Measurements from ENCODE around the gene ZBTB37. TPM values are rescaled to one million over a fixed set of nuclear protein-coding genes. Genes with fewer than 3 reads are reported as not detected.

Gene ZBTB37
- total RNA-seq, 6 donors from 2014 or later: 5.3 to 17.8 (median 12.0) TPM

DNA sequence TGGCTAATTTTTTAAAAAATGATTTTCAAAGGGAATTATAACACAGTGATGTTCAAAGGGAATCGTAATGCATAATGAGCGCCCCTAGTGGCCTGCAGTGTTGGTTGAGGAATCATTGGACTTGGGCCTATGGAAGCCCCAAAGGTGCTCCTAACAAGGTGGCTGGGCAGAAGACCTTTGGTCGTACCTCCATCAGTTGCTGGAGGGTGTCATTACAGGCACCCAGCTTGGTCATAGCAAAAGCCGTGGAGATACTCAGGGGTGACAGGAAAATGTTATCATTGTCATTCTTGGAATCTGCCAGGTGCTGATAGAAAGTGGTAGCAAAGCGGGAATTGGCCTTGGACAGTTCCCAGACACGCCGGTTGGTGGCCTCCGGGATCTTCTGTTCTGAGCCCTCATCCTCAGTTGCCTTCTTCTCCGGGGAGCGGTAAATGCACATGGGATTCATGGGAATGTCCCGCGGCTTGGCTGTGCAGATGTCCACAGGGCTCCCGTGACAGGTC is 46.2 kb downstream of the ZBTB37 start:
- no peaks in the 10 kb centered on the region for H3K36me3 ChIP-seq
- 85 to 91% methylated on average over 10 to 13 of the region's 13 CpGs for WGBS, 2 donors
- H3K9me3 ChIP-seq: no peaks in the 10 kb centered on the region
- peaks cover 0 to 4% (median 0%) of the 10 kb centered on the region in 4 donors for H3K4me1 ChIP-seq
- TF ChIP-seq, protein P1, sequence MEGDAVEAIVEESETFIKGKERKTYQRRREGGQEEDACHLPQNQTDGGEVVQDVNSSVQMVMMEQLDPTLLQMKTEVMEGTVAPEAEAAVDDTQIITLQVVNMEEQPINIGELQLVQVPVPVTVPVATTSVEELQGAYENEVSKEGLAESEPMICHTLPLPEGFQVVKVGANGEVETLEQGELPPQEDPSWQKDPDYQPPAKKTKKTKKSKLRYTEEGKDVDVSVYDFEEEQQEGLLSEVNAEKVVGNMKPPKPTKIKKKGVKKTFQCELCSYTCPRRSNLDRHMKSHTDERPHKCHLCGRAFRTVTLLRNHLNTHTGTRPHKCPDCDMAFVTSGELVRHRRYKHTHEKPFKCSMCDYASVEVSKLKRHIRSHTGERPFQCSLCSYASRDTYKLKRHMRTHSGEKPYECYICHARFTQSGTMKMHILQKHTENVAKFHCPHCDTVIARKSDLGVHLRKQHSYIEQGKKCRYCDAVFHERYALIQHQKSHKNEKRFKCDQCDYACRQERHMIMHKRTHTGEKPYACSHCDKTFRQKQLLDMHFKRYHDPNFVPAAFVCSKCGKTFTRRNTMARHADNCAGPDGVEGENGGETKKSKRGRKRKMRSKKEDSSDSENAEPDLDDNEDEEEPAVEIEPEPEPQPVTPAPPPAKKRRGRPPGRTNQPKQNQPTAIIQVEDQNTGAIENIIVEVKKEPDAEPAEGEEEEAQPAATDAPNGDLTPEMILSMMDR (IDR thresholded peaks at IDR 0.05): peak in 5 of 6 experiments; percentile 11 to 27 (median 23)
- no peak for TF ChIP-seq EP300 (IDR thresholded peaks at IDR 0.05)
- H3K27ac ChIP-seq: no peak overlapping the region
- no peak for DNase-seq
- ATAC-seq (ENCODE audit: low FRiP score in 2 of 2): no peak
- H3K4me3 ChIP-seq: no peak overlapping the region
- H3K27me3 ChIP-seq: no peaks in the 10 kb centered on the region

DNA sequence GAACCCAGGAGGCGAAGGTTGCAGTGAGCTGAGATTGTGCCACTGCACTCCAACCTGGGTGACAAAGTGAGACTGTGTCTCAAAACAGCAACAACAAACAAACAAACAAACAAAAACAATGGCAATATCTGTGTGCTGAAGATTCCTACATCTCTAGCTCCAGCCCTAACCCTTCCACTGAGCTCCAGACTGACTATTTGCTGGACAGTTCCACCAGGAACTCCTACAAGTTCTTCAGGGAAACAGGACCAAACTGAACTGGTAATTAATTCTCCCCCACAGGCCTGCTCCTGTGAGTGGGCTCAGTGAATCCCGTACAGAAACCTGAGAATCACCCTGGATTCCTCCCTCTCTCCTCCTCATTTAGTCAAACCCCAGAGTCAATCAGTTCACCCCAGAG is 47.4 kb downstream of the ZBTB37 start:
- 91 to 97% methylated on average over 2 of the region's 2 CpGs for WGBS, 2 donors
- Histone ChIP-seq H3K4me3 (no peak overlapping the region), H3K27me3 (no peaks in the 10 kb centered on the region), H3K27ac (no peak overlapping the region), H3K4me1 (peaks cover 0 to 4% (median 0%) of the 10 kb centered on the region in 4 donors), H3K9me3 (no peaks in the 10 kb centered on the region), H3K36me3 (no peaks in the 10 kb centered on the region)
- TF ChIP-seq POLR2A (IDR thresholded peaks at IDR 0.05): no peak
- no peak for TF ChIP-seq POLR2AphosphoS5 (IDR thresholded peaks at IDR 0.05)
- ATAC-seq (ENCODE audit: low FRiP score in 2 of 2) (no peak), DNase-seq (no peak)

DNA sequence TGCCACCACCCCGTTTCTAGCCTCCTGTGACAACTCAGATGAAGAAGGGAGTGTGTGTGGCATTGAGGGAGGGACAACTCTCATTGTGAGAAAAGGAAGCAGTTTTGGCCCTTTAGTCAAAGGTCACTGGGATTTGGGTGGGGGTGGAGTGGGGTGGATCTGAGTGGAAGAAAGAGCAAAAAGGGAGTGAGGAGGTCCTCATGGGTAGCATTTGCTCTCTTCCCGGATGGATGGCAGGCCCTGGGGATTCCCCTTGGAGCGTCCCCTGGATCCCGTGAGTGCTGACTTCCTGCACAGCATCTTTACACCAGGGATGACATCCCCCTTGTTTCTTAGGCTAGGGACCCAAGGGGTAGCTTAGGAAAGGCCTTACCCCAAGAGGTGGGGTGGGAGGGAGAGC is 48.5 kb downstream of the ZBTB37 start:
- ATAC-seq (ENCODE audit: low FRiP score in 2 of 2) (no peak), DNase-seq (no peak)
- no peaks in the 10 kb centered on the region for H3K9me3 ChIP-seq
- no peaks in the 10 kb centered on the region for H3K36me3 ChIP-seq
- H3K4me3 ChIP-seq: no peak overlapping the region
- no peaks in the 10 kb centered on the region for H3K27me3 ChIP-seq
- WGBS, 2 donors: 80 to 87% methylated on average over 4 of the region's 4 CpGs
- no peak overlapping the region for H3K27ac ChIP-seq
- H3K4me1 ChIP-seq: peaks cover 0 to 4% (median 0%) of the 10 kb centered on the region in 4 donors
- no peak for TF ChIP-seq EP300 (IDR thresholded peaks at IDR 0.05)
- TF ChIP-seq POLR2AphosphoS5 (IDR thresholded peaks at IDR 0.05): no peak
- TF ChIP-seq, protein P1 (IDR thresholded peaks at IDR 0.05): no peak
- TF ChIP-seq POLR2A (IDR thresholded peaks at IDR 0.05): no peak

DNA sequence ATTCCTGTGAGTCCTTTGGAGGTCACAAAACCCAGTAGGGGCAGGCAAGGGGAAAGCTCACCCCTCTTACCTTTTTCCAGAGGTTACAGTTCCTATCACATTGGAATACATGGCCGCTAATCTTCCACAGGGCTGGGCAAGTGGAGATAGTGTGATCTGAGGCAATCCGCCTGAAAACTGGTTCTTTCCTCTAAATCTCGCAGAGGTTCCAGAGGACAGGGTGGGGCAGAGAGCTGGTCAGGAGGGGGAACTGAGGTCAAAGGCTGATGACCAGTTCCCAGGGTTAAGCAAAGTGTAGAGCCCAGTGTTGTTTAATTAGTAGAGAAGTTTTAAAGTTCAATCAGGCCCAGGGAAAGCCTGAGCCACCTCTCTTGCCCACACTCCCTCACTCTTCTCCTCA is 49.0 kb downstream of the ZBTB37 start, which contains the start of gene SERPINC1:
Gene SERPINC1, minus strand, starts transcription at position 179 of the 400 bp plus-strand sequence. Its CDS starts 68 bp downstream, at position 111.
- Histone ChIP-seq H3K9me3 (no peaks in the 10 kb centered on the region), H3K4me3 (no peak within 1 kb of the TSS), H3K36me3 (no peaks in the 10 kb centered on the region), H3K27me3 (no peaks in the 10 kb centered on the region), H3K27ac (no peak within 1 kb of the TSS), H3K4me1 (peaks cover 0 to 4% (median 0%) of the 10 kb centered on the region in 4 donors)
- no peak for DNase-seq
- no peak for ATAC-seq (ENCODE audit: low FRiP score in 2 of 2)
- WGBS, 2 donors: 74 to 93% methylated on average over 3 of the region's 3 CpGs
- TF ChIP-seq EP300 (IDR thresholded peaks at IDR 0.05) (no peak), POLR2A (IDR thresholded peaks at IDR 0.05) (no peak), POLR2AphosphoS5 (IDR thresholded peaks at IDR 0.05) (no peak)
- TF ChIP-seq, protein P1 (IDR thresholded peaks at IDR 0.05): no peak

DNA sequence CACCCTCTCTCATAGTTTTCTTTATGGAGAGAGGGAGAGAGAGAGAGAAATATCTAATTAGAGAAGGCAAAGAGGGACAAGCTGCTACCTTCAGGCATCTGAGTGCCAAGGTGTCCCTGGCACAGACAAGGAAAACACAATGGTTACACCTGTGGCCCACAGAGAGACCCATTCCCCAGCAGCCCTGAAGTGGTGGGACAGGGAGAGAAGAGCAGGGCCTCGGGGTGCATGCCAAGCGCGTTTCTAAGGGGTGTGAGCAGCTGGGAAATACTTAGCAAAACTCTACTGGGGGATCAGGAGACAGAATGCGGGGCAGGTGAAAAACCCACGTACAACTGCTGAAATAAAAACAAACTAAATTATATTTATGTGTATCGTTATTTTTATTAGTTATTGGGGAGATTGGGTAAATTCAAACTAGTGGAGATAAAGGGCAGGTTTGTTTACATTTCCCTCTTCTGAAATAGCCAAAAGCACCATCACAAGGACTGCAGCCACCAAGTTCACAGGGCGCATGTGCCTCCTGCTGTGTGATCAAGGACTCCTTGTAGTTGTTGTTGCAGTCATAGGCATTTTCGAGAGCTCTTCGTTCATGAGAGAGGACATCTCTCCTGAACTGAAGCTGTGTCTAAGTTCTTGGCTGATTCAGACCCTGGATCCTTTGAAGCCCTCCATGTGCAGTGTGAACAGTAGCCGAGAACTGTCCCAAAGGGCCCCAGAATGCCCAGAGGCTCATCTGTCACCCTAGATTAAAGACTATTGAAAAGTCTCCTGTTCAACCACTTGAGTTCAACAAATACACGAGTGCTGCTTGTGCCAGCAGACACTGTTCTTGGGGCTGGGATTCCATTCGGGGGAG is 49.7 kb downstream of the ZBTB37 start:
- Histone ChIP-seq H3K36me3 (no peaks in the 10 kb centered on the region), H3K4me3 (no peak overlapping the region), H3K9me3 (no peaks in the 10 kb centered on the region), H3K27me3 (no peaks in the 10 kb centered on the region), H3K4me1 (peaks cover 0 to 4% (median 0%) of the 10 kb centered on the region in 4 donors), H3K27ac (no peak overlapping the region)
- peak in 1 of 2 donors; percentile 41 for DNase-seq
- ATAC-seq (ENCODE audit: low FRiP score in 2 of 2): no peak
- TF ChIP-seq POLR2A (IDR thresholded peaks at IDR 0.05) (no peak), EP300 (IDR thresholded peaks at IDR 0.05) (no peak), POLR2AphosphoS5 (IDR thresholded peaks at IDR 0.05) (no peak)
- TF ChIP-seq, protein P1 (IDR thresholded peaks at IDR 0.05): no peak
- 71 to 80% methylated on average over 12 of the region's 12 CpGs for WGBS, 2 donors

Data from upper lobe of left lung (tissue), 6 donors.